Measurements from ENCODE around the gene KRTAP22-2.

Gene KRTAP22-2

GRCh38 chr21:30563072-30563471 is 27.1 kb downstream of the KRTAP22-2 start:
- no peak for DNase-seq

DNA sequence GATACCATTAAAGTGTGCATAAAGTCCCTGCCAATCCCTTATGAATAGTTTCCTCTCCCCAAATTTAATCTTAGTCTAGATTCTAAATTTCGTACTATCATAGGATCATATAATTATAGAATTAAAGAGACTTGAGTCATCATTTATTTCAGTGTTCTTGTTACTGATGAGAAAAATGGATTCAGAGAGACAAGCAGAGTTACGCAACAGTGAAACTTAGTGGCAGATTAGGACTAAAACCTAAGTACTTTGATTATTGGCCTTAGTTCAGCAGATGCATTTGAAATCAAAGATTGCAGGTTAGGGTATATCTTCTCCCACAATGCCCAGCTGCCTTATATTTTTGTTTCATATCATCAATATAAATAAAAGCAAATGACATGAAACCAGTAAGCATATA is 28.2 kb downstream of the KRTAP22-2 start:
- DNase-seq: no peak

- no peak for DNase-seq
Observed at GRCh38 chr21:30561264-30561895, 28.8 kb downstream of the KRTAP22-2 start, which contains the start of gene KRTAP19-7. Gene KRTAP19-7, minus strand, starts transcription at chr21:30561314. Its CDS starts 25 bp downstream, at chr21:30561289.

DNA sequence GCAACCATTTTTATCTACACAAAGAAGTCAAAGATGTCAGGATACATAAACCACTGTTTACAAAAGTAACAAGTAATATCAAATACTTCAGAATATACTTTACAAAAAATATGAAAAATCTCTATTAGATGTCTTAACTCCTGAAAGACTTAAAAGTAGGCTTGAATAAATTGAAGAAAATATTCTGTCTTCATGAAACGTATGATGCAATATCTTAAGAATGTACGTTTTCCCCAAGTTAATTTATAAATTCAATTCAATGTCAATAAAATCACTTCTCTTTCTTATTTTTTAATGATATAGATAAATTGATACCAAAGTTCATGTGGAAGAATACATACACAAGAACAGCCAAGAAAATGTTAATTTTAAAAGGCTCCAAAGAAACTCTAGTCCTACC is 35.1 kb downstream of the KRTAP22-2 start:
- DNase-seq: no peak

DNA sequence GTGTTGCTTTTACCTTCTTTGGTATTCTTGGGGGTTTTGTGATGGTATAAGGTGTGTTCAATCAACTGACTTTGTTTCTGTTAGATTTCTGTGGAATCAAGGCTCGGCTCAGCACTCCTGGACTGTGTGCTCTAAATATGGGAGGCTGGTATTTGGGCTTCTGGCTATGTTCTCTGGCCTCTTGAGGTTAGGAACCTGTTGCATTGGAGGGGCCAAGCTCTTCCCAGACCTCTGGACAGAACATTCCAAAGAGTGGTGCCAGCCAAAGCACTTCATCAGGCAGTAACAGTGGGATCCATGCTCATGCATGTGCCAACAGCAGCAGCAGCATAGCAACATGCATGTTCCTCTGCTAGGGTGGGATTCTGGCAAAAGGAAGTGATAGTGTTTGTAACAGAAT is 37.4 kb downstream of the KRTAP22-2 start:
- DNase-seq: no peak

DNA sequence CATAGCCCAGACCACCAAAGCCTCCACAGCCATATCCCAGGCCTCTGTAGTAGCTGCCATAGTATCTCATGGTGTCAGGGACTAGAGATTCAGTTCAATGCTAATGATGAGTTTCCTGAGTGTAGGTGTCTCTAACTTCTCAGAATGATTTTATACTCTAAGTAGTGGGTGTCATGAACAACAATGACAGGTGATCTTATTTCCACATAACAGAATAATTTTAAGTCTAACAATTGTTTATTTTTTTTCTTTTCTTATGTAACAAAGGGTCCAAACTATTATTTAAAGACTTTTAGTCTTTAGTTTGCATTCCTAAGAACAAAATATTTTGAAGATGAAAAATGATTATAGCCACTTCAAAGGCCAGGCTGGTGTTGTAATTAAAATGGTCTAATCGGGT is 48.4 kb downstream of the KRTAP22-2 start, which contains the start of gene KRTAP19-6:
Gene KRTAP19-6 (minus strand): TSS at position 101 of the 400 bp plus-strand sequence. CDS start 31 bp downstream, at position 70.
- DNase-seq: no peak

Measured in amygdala (tissue), 56 donors.